Peyer's patch (tissue), 4 donors: ENCODE results near the gene CRLF1.

Experiments
- CTCF ChIP-seq, 6 experiments: fragments of 450-650 bp in 4 of 6; fragments of 200-600 bp in 2 of 6; sonication (generic) in 1 of 6; IDR thresholded peaks; one replicate each; pipeline ENCODE4 v1.5.1; 2017 to 2019; ENCODE audit warnings: antibody characterized with exemption in 6 of 6, mild to moderate bottlenecking in 3 of 6, moderate library complexity in 1 of 6
- POLR2A ChIP-seq, 2 donors: fragments of 450-650 bp; IDR thresholded peaks; one replicate each; pipeline ENCODE4 v1.5.1; 2017; ENCODE audit warnings: antibody characterized with exemption in 2 of 2, mild to moderate bottlenecking in 2 of 2, moderate library complexity in 2 of 2

GRCh38 chr19:18587962-18588610 lies 18.5 kb downstream of the CRLF1 start:
- TF ChIP-seq CTCF (IDR thresholded peaks at IDR 0.05) (no peak), POLR2A (IDR thresholded peaks at IDR 0.05) (no peak)
